HepG2 (cell line): Measurements from ENCODE around the gene GPR31. TPM values are rescaled to one million over a fixed set of nuclear protein-coding genes. Genes with fewer than 3 reads are reported as not detected.

Experiments
- ATAC-seq: fragments of 200-7000 bp; cut with Tn5 transposase; 3 replicates; pipeline ENCODE4 v1.9.1; 2020; ENCODE audit warnings: mild to moderate bottlenecking, moderate library complexity
- BruUV-seq: library from RNA; stranded (reverse); fragments of 400-500 nt; replicated peaks from 2 replicates; lab custom pipeline; 2021; lab: Mats Ljungman, UMichigan
- CTCF ChIA-PET: fragments of 300-600 bp; formaldehyde crosslinking; extraction: SDS; loops from one replicate; lab custom pipeline; 2021; ENCODE audit warnings: low total read pairs, inconsistent platforms, low intra/inter-chr PET ratio; lab: Yijun Ruan, JAX
- POLR2A ChIA-PET: fragments of 350-600 bp; sonication (Branson Sonifier 250); formaldehyde crosslinking; loops from one replicate; lab custom pipeline; 2020; ENCODE audit warnings: antibody characterized with exemption, inconsistent platforms; lab: Yijun Ruan, JAX
- DNase-seq: peaks from one replicate; pipeline ENCODE4 v3.0.0-alpha.2; 2015; ENCODE audit warnings: low spot score
- FAIRE-seq: peaks from 3 replicates; lab custom pipeline; 2011; peaks lifted over from hg19 to GRCh38; lab: Jason Lieb, UNC
- H2AFZ ChIP-seq: one replicate; pipeline ENCODE4 v1.6.1; 2011; ENCODE audit warnings: low read length, inconsistent platforms
- H3K27ac ChIP-seq: fragments of 300-600 bp; 3 replicates; pipeline ENCODE4 v1.8.0; 2011; ENCODE audit warnings: mixed run types, mild to moderate bottlenecking, mixed read lengths, low read length, inconsistent platforms; ENCODE audit not compliant: insufficient read depth; ENCODE audit errors: extremely low read length
- H3K27me3 ChIP-seq, 2 experiments: fragments of 200-600 bp in 1 of 2; 2 replicates in 1 of 2; 3 replicates in 1 of 2; pipeline versions ENCODE4 v1.6.0 to v1.8.0; 2011; ENCODE audit warnings: low read length in 2 of 2, mild to moderate bottlenecking in 2 of 2, moderate library complexity in 2 of 2, inconsistent platforms in 1 of 2; ENCODE audit not compliant: insufficient read depth in 2 of 2, control insufficient read depth in 1 of 2
- H3K36me3 ChIP-seq, 2 experiments: fragments of 200-600 bp in 1 of 2; replicated peaks in 1 of 2; 2 replicates in 1 of 2; 3 replicates in 1 of 2; pipeline versions ENCODE4 v1.5.1 to v1.8.0; 2011; ENCODE audit warnings: low read length in 2 of 2, inconsistent platforms in 1 of 2; ENCODE audit not compliant: insufficient read depth in 2 of 2, control insufficient read depth in 1 of 2
- H3K4me1 ChIP-seq: 2 replicates; pipeline ENCODE4 v1.5.1; 2012; ENCODE audit warnings: low read length, inconsistent platforms; ENCODE audit not compliant: insufficient read depth
- H3K4me2 ChIP-seq: 2 replicates; pipeline ENCODE4 v1.6.0; 2011; ENCODE audit warnings: low read depth, low read length, inconsistent platforms
- H3K4me3 ChIP-seq, 3 experiments: fragments of 200-600 bp in 1 of 3; sonication (generic), shearing (Covaris generic) in 1 of 3; replicated peaks in 1 of 3; 2 replicates each; pipeline ENCODE4 v1.5.1; 2011 to 2016; ENCODE audit warnings: low read length in 3 of 3, inconsistent platforms in 2 of 3, low read depth in 2 of 3, mild to moderate bottlenecking in 2 of 3, control low read depth in 1 of 3, mixed read lengths in 1 of 3; ENCODE audit not compliant: insufficient read depth in 1 of 3
- H3K79me2 ChIP-seq: one replicate; pipeline ENCODE4 v1.6.1; 2011; ENCODE audit warnings: low read length, inconsistent platforms; ENCODE audit not compliant: insufficient read depth
- H3K9ac ChIP-seq: 2 replicates; pipeline ENCODE4 v1.6.0; 2011; ENCODE audit warnings: mild to moderate bottlenecking, low read depth, low read length, inconsistent platforms; ENCODE audit not compliant: insufficient read depth
- H3K9me3 ChIP-seq: 2 replicates; pipeline ENCODE4 v1.5.1; 2012; ENCODE audit warnings: mild to moderate bottlenecking, low read length
- H4K20me1 ChIP-seq: 2 replicates; pipeline ENCODE4 v1.6.0; 2011; ENCODE audit warnings: inconsistent platforms, mild to moderate bottlenecking, low read length, moderate library complexity; ENCODE audit not compliant: insufficient read depth
- ATAD3A ChIP-seq: sonication (generic); formaldehyde crosslinking; IDR thresholded peaks from 2 replicates; pipeline ENCODE4 v1.4.0; 2020; ENCODE audit warnings: missing genetic modification reagents
- CCAR2 ChIP-seq: fragments of 200-400 bp; formaldehyde crosslinking; optimal IDR thresholded peaks from 2 replicates; pipeline ENCODE3; 2018; ENCODE audit warnings: low read depth, mild to moderate bottlenecking, low read length, moderate library complexity
- NRL ChIP-seq: sonication (generic); formaldehyde crosslinking; IDR thresholded peaks from 2 replicates; pipeline ENCODE4 v1.5.0; 2020; ENCODE audit warnings: missing genetic modification reagents, mild to moderate bottlenecking, moderate library complexity, borderline replicate concordance
- ZNF136 ChIP-seq: sonication (generic); formaldehyde crosslinking; IDR thresholded peaks from 2 replicates; pipeline ENCODE4 v1.8.1; 2022; ENCODE audit warnings: low read depth, mild to moderate bottlenecking, moderate library complexity, missing genetic modification reagents
- ZNF17 ChIP-seq: sonication (generic); formaldehyde crosslinking; IDR thresholded peaks from 2 replicates; pipeline ENCODE4 v1.5.0; 2020; ENCODE audit warnings: mild to moderate bottlenecking, missing genetic modification reagents
- ZNF264 ChIP-seq: sonication (generic); formaldehyde crosslinking; IDR thresholded peaks from 2 replicates; pipeline ENCODE4 v1.4.0; 2020; ENCODE audit warnings: missing genetic modification reagents
- ZNF354B ChIP-seq: sonication (generic); formaldehyde crosslinking; IDR thresholded peaks from 2 replicates; pipeline ENCODE4 v1.8.0; 2022; ENCODE audit warnings: mild to moderate bottlenecking, missing genetic modification reagents
- ZNF652 ChIP-seq: IDR thresholded peaks from 2 replicates; pipeline ENCODE4 v1.6.1; 2016; ENCODE audit warnings: low read depth, borderline replicate concordance
- ZNF687 ChIP-seq: sonication (generic); formaldehyde crosslinking; IDR thresholded peaks from 2 replicates; pipeline ENCODE4 v1.5.1; 2020; ENCODE audit warnings: mild to moderate bottlenecking, missing genetic modification reagents, moderate library complexity
- WGBS: methylation state at CpG from one replicate; pipeline ENCODE4 v1.1.6; 2017; ENCODE audit warnings: low lambda C conversion rate; 5-methylcytosine and 5-hydroxymethylcytosine counted together
- in situ Hi-C: cut with HindIII; loops from 2 replicates; pipeline ENCODE4 v1.10.0; 2017; ENCODE audit warnings: low pct_unique_long_range_greater_than_20kb; ENCODE audit not compliant: extremely low pct_ligation_motif_present
- intact Hi-C: fragments of 100-400 bp; cut with micrococcal nuclease; formaldehyde crosslinking; loops from one replicate; pipeline ENCODE4 v1.10.0; 2022; ENCODE audit not compliant: unreplicated experiment
- polyA plus RNA-seq, 8 experiments: library from polyadenylated mRNA; depleted of rRNA in 3 of 8; stranded (reverse) in 7 of 8; unstranded in 1 of 8; fragments of >200 nt; fragmentation: Illumina TruSeq in 4 of 8; extraction: Trizol in 4 of 8; gene quantifications; 2 replicates each; pipeline versions ENCODE4 v1.2.1 to v1.2.3, GENCODE V29; 2011 to 2016; ENCODE audit warnings: low read depth in 4 of 8, missing spikeins in 1 of 8, mixed read lengths in 1 of 8; ENCODE audit not compliant: insufficient read depth in 1 of 8
- total RNA-seq, 5 experiments: library from RNA; depleted of rRNA; stranded (reverse); fragments of >200 nt; fragmentation: Illumina TruSeq; extraction: Trizol; gene quantifications; 2 replicates each; pipeline ENCODE4 v1.2.3, GENCODE V29; 2016; ENCODE audit warnings: low read depth in 1 of 5
- TF ChIP-seq, protein P1 (sequence below), 2 experiments: sonication (generic) in 1 of 2; formaldehyde crosslinking in 1 of 2; IDR thresholded peaks; 2 replicates each; pipeline versions ENCODE4 v1.6.1 to v1.9.0; 2014 to 2022; ENCODE audit warnings: antibody characterized with exemption in 1 of 2, borderline replicate concordance in 1 of 2, inconsistent platforms in 1 of 2, low read depth in 1 of 2, missing genetic modification reagents in 1 of 2
- TF ChIP-seq, protein P2 (sequence below): sonication (generic); formaldehyde crosslinking; IDR thresholded peaks from 2 replicates; pipeline ENCODE4 v1.4.0; 2020; ENCODE audit warnings: low read depth, mild to moderate bottlenecking, missing genetic modification reagents

GPR31 gene
- total and polyA plus RNA-seq, 2 of the 13 experiments (the other 11 are each of a cell fraction or from before 2014, with no cell fraction given), result not detected

GRCh38 chr6:167163476-167164011, 5.8 kb upstream of the GPR31 start (continued):
- TF ChIP-seq, protein P1, sequence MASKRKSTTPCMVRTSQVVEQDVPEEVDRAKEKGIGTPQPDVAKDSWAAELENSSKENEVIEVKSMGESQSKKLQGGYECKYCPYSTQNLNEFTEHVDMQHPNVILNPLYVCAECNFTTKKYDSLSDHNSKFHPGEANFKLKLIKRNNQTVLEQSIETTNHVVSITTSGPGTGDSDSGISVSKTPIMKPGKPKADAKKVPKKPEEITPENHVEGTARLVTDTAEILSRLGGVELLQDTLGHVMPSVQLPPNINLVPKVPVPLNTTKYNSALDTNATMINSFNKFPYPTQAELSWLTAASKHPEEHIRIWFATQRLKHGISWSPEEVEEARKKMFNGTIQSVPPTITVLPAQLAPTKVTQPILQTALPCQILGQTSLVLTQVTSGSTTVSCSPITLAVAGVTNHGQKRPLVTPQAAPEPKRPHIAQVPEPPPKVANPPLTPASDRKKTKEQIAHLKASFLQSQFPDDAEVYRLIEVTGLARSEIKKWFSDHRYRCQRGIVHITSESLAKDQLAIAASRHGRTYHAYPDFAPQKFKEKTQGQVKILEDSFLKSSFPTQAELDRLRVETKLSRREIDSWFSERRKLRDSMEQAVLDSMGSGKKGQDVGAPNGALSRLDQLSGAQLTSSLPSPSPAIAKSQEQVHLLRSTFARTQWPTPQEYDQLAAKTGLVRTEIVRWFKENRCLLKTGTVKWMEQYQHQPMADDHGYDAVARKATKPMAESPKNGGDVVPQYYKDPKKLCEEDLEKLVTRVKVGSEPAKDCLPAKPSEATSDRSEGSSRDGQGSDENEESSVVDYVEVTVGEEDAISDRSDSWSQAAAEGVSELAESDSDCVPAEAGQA (IDR thresholded peaks at IDR 0.05; ENCODE audit: low read depth), result no peak
- TF ChIP-seq, protein P1 (CRISPR knock-in tag; IDR thresholded peaks at IDR 0.05; ENCODE audit: borderline replicate concordance), result no peak
- no peak for TF ChIP-seq CCAR2
- TF ChIP-seq, protein P2, sequence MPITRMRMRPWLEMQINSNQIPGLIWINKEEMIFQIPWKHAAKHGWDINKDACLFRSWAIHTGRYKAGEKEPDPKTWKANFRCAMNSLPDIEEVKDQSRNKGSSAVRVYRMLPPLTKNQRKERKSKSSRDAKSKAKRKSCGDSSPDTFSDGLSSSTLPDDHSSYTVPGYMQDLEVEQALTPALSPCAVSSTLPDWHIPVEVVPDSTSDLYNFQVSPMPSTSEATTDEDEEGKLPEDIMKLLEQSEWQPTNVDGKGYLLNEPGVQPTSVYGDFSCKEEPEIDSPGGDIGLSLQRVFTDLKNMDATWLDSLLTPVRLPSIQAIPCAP (CRISPR knock-in tag), result no peak

- H3K9ac ChIP-seq, result no peak overlapping the region
- no peaks in the 10 kb centered on the region for H4K20me1 ChIP-seq
- peaks cover 1 to 55% of the 10 kb centered on the region in 2 experiments; a peak in 4 of 5 replicates for H3K27me3 ChIP-seq
- POLR2A ChIA-PET, result no interaction called here
- H3K9me3 ChIP-seq, result no peaks in the 10 kb centered on the region
- in situ Hi-C loops, result no loop called here
- DNase-seq (peak; percentile 24), ATAC-seq (peak; percentile 73), FAIRE-seq (peak; percentile 68)
- H3K4me2 ChIP-seq, result peak overlapping the region; percentile 54
- BruUV-seq, result no TSS peak
- WGBS, result 13% methylated on average over 8 of the region's 12 CpGs
- H2AFZ ChIP-seq, result no peak overlapping the region
- H3K27ac ChIP-seq, result no peak overlapping the region
- intact Hi-C loops, result no loop called here
- peak overlapping the region in 1 of 3 experiments; percentile 36; a peak in 2 of 6 replicates for H3K4me3 ChIP-seq
- CTCF ChIA-PET, result no interaction called here
- no peaks in the 10 kb centered on the region for H3K36me3 ChIP-seq
- H3K79me2 ChIP-seq, result no peaks in the 10 kb centered on the region
- peaks cover 17% of the 10 kb centered on the region for H3K4me1 ChIP-seq
- TF ChIP-seq ZNF652 (no peak), ZNF264 (CRISPR knock-in tag) (no peak), ZNF354B (CRISPR knock-in tag) (no peak), ZNF687 (CRISPR knock-in tag) (peak; percentile 25; the same call in 1 of the 2 replicates), ZNF136 (CRISPR knock-in tag) (no peak), NRL (CRISPR knock-in tag) (0 out of 2 replicates have a peak, but pooled peaks have one; percentile 22), ZNF17 (CRISPR knock-in tag) (no peak), ATAD3A (CRISPR knock-in tag) (no peak)
Measured at GRCh38 chr6:167162591-167162990, 4.8 kb upstream of the GPR31 start.
